ENCODE measurements around the gene KRTAP24-1. TPM values are rescaled to one million over a fixed set of nuclear protein-coding genes. Genes with fewer than 3 reads are reported as not detected.

KRTAP24-1 gene
- total and polyA plus RNA-seq, 9 of the 15 experiments (the other 6 are each of a cell fraction or from before 2014, with no cell fraction given), result not detected

DNA sequence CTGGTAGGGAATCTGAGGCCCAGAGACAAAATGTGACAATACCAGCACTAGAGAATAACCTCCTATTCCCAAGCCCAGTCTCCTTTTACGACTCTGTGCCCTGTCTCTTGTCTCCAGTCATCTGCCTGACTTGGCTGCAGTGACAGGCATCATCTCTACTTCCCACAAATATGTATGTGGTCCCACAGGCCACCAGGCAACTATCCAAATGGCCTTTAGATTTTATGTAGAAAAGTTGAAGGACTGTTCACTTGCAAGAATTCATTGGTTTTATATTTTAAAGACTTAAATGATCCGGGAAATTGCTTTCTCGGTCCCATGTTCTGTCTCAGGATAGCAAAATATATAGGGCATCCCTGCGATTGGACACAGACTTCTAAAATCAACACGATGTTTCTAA lies 11.6 kb downstream of the KRTAP24-1 start (continued):
- TF ChIP-seq CUX1 (CRISPR knock-in tag; IDR thresholded peaks at IDR 0.05) (no peak), TRIM28 (IDR thresholded peaks at IDR 0.05) (no peak), L3MBTL2 (IDR thresholded peaks at IDR 0.05) (no peak), STAT5B (CRISPR knock-in tag; IDR thresholded peaks at IDR 0.05) (no peak), ZNF23 (CRISPR knock-in tag; IDR thresholded peaks at IDR 0.05) (no peak), SAFB (IDR thresholded peaks at IDR 0.05; ENCODE audit: borderline replicate concordance, low read depth, low read length) (no peak), CEBPB (tag; IDR thresholded peaks at IDR 0.05) (no peak), NR3C1 (CRISPR knock-in tag; IDR thresholded peaks at IDR 0.05) (no peak)

Data from K562 (cell line).